DMS53 treated with DMSO at 0.1 percent for 48 hours (cell line): Measurements from ENCODE around the gene KLHL4.
"Not testable (repeated sequence)": the region's sequence is repeated elsewhere in the genome, so short reads cannot be mapped to it uniquely, and the experiment has no call there.

ENCODE experiments used
- DNase-seq: peaks from one replicate; lab custom pipeline; 2025; ENCODE audit not compliant: unreplicated experiment; lab: John Stamatoyannopoulos, UW

The KLHL4 gene, protein sequence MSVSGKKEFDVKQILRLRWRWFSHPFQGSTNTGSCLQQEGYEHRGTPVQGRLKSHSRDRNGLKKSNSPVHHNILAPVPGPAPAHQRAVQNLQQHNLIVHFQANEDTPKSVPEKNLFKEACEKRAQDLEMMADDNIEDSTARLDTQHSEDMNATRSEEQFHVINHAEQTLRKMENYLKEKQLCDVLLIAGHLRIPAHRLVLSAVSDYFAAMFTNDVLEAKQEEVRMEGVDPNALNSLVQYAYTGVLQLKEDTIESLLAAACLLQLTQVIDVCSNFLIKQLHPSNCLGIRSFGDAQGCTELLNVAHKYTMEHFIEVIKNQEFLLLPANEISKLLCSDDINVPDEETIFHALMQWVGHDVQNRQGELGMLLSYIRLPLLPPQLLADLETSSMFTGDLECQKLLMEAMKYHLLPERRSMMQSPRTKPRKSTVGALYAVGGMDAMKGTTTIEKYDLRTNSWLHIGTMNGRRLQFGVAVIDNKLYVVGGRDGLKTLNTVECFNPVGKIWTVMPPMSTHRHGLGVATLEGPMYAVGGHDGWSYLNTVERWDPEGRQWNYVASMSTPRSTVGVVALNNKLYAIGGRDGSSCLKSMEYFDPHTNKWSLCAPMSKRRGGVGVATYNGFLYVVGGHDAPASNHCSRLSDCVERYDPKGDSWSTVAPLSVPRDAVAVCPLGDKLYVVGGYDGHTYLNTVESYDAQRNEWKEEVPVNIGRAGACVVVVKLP

DNA sequence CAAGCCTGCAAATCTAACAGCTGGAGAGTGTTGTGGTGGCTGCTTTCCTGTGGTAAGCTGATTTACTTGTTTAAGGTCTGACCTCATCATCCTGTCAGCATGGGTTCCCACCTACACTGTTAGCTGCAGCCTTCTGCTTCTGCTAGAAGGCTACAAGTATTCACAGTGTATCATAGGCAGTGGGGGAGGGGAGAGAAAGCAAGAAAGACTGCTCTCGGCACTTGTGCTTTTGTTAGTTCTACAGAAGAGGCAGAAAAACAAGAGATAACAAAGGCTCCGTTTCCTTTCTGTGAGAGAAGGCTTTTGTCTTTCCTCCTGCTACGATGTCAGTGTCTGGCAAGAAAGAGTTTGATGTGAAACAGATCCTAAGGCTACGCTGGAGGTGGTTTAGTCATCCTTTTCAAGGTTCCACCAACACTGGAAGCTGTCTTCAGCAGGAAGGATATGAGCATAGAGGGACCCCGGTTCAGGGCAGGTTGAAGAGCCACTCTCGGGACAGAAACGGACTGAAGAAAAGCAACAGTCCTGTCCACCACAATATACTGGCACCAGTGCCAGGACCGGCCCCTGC lies at the start of gene KLHL4:
Gene KLHL4, plus strand, starts transcription at position 232 of the 571 bp plus-strand sequence. Its CDS starts 92 bp downstream, at position 324.
- DNase-seq = peak; percentile 45

DNA sequence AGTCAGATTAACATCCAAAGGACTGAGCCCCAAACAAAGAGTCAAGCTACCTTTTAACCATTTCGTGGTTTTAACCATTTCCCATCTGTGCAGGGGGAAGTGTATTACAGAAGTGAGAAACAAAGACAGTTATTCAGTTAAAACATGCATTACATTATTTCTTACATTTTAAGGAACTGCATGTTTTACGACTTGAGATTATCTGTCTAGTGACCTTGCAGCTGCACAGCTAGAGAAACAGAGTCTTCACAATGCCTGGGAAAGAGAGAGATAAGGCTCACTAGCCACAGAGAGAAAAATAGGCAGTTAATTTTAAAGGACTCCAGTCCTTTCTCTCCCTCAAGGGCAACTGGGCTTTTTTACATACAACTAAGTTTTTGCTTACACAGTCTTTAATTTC lies 48.7 kb upstream of the KLHL4 start:
- DNase-seq = no peak

DNA sequence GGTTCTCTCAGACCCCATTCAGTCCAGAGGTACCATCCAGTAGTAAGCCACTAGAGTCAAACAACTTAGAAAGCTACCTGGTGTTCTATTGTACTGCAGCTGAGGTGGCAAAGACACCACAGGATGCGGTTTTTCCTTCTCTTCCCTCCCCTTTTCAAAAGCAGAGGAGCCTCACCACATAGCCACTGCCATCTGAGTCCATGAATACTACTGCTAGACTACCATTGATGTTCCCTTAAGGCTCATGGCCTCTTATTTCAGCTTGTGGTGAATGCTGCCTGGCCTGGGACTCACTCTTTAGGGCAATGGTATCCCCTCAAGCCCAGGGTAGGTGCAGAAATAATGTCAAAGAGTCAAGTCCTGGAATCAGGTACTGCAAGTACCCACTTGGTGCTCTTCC lies 41.8 kb upstream of the KLHL4 start:
- no peak for DNase-seq

DNA sequence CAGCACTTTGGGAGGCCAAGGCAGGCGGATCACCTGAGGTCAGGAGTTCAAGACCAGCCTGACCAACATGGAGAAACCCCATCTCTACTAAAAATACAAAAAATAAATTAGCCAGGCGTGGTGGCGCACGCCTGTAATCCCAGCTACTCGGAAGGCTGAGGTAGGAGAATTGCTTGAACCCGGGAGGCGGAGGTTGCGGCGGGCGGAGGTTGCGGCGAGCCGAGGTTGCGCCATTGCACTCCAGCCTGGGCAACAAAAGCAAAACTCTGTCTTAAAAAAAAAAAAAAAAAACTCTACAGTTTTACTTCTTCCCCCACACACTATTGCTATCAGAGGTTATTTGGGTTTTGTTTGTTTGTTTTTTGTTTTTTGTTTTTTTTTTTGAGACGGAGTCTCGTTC lies 38.9 kb upstream of the KLHL4 start:
- DNase-seq = not testable (repeated sequence)

DNA sequence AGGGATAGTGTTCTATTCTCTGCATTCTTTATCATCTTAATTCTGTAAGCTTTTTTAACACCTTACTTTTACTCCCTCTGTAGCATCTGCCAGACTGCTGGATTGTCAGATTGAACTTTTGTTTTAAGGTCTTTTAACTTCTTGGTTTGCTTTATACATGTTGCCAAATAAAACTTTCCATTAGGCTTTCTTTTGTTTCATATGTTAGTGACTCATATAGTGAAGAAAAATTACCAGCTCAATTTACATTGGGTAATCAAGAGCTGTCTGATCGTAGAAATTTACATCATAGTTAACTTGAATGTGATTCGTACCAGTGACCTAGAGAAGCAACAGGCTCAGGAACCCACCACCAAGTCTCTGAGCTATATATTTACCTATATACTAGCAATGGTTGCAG lies 28.5 kb upstream of the KLHL4 start:
- no peak for DNase-seq

DNA sequence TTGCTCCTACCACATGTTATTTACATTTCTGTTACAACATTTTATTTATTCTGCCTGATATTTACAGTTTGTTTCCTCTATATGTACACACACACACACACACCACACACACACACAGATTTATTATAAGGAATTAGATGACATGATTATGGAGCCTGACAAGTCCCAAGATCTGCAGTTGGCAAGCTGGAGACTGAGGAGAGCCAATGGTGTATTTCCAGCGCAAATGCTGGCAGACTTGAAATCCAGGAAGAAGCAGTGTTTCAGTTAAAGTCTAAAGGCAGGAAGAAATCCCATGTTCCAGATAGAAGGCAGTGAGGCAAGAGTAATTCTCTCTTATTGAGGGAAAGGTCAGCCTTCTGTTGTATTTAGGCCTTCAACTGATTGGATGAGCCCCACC lies 1.8 kb upstream of the KLHL4 start:
- DNase-seq = no peak

DNA sequence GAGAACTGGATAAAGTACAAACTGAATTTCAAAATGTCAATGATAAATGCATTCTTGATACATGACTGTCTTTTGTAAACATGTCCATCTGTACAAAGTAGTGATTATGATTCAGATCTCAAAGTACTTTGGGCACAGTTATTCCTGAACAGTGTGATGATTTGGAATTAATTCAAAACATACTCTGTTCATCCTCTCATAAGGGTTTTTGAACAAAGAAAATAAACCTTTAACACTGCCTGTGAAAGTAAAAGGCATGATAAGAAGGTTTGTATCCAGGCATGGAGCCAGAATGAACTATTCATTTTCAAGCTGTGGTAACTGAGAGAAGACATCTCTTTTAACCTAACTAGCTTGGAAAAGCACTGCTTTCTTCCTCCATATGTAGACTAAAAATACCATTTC lies 883 bp upstream of the KLHL4 start:
- DNase-seq = no peak

DNA sequence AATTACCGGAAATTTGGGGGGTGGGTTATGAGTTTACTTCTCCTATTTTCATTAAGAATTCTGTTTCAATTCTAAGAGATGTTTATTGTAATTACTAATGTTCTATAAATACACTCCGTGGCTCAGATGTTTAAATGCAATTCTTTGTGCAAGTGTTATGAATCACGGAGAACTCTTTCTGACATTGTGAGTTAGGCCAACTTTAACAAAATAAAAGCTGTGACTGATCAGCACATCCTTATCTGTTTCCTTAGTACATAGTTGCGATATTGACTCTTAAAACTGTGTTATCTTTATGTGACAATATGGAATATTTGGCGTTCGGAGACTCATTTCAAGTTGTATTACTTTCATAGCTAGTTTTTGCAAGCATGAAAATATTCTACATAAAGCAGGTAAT lies 902 bp downstream of the KLHL4 start:
- DNase-seq = no peak

DNA sequence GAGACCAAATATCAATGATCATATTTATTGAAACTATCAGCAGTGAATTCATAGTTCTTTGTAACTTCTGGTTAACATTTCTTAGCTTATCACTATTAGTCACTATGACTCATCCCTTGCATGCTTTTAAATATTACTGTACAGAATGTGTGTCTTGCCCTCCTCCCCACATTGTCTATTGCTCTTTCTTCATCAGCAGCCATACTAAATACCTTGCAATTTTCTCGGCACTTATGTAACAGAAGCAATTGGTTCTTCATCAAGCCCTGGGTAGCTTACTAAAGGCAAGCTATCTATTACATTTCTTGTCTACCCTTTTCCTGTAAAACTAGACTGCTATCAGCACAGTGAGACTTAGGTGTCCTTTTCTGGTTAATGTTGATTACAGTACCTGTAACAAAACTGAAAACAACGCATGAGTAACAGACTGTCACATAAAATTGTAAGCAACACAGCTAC lies 8.2 kb downstream of the KLHL4 start:
- DNase-seq = no peak

DNA sequence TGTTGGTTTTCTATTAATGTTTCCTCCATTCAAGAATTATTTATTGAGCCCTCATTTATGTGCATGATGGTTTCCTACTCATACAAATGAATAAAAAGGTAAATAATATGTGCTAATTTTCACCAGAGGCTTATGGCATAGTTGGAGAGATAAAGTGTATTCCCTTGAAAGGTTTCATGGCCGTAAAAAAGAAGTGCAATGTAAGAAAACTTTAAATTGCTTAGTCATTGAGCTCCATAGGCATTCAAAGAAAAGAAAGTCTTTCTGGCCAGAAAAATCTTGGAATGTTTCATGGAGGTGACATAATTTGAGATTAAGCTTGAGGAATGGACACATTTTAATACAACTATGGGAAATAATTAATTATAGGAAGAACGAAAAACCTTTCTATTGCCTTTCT lies 8.7 kb downstream of the KLHL4 start:
- DNase-seq = no peak

DNA sequence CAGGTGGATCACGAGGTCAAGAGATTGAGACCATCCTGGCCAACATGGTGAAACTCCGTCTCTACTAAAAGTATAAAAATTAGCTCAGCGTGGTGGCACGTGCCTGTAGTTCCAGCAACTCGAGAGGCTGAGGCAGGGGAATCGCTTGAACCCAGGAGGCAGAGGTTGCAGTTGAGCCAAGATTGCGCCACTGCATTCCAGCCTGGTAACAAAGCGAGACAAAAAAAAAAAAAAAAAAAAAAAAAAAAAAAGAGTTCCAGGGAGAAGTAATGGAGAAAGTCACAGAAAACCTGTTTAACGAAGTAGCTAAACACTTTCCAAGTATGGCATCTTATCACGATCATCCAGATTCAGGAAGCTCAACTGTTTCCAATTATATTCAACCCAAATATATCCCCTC lies 10.9 kb downstream of the KLHL4 start:
- no peak for DNase-seq

DNA sequence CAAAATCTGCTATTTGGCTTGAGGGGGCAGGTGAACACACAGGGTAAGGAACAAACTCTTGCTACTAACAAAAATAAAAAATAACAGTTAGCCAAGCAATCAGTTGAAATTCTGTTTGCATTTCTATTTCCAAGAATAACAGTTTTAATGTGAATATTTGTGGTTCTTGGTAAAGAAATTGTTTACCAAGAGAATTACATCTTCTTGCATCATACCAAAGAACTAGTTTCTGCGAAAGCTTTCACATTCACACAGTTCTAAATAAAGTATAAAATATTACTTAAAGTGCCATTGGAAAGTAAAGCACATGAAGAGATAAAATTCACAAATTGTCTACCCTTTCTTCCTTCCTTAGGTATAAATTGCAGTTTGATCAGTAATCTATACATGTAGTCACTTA lies 54.4 kb downstream of the KLHL4 start:
- DNase-seq = no peak

DNA sequence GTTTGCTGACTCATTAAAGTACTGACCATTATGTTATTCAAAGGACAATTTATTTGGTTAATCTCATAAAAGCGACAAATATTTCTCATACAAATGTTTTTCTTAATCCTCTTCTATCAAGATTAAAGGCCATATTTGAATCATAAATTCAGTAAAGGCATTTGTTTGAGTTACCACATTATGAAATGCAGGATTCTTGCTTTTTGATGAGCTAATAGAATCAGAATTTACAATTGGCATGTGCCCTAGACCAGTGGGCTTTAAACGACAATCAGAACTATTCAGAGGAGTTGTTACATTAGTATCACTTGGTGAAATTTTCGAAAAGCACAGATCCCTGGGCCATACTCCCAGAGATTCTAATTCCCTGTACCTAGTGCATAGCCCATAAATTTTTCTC lies 55.3 kb downstream of the KLHL4 start:
- DNase-seq = no peak

DNA sequence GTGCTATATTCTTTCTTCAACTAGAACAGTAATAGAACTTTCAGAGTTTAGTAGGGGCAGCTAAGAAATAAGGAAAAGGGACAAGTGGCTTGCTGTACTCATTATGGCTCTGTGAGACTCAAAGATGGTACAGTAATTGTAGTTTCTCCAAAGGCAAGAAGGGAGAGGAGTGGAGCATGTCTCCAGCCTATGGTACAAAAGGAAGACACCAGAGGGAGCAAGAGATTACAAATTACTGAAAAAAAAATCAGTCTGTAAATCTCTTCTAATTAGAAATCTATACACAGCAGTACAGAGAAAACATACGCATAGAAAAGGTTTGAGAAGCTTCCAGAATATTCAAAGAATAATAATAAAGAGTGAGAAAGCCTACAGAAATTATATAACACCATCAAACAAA lies 61.4 kb downstream of the KLHL4 start:
- no peak for DNase-seq

DNA sequence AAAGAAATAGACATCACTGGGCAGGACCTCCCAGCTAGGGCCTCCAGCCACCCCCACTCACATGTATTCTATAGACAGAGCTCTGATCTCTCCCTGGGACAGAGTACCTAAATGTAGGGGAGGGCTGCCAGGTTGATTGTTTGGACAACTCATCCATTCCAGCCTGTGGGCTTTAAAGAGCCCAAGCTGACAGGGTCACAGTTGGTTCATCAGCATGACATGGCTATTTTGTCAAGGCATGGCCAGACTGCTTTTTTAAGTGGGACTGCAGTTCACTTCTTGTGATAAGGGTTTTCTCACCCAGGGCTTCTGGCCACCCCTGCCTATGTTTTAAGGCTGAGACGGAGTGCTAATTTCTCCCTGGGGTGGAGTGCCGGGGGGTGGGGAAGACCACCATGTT lies 63.3 kb downstream of the KLHL4 start:
- DNase-seq = no peak

DNA sequence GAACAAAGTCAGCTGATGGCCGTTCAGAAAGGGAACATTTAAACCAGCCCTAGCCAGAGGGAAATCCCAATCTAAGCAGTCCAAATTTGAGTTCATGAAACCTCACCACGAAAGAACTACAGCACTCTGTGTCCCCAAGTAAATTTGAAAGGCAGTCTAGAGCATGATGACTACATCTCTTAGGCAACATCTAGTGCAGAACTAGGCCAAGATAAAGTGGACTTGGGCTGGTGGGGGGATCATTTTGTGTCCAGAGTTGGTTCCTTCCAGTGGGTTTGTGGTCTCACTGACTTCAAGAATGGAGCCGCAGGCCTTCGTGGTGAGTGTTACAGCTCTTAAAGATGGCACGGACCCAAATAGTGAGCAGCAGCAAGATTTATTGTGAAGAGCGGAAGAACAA lies 64.9 kb downstream of the KLHL4 start:
- no peak for DNase-seq

DNA sequence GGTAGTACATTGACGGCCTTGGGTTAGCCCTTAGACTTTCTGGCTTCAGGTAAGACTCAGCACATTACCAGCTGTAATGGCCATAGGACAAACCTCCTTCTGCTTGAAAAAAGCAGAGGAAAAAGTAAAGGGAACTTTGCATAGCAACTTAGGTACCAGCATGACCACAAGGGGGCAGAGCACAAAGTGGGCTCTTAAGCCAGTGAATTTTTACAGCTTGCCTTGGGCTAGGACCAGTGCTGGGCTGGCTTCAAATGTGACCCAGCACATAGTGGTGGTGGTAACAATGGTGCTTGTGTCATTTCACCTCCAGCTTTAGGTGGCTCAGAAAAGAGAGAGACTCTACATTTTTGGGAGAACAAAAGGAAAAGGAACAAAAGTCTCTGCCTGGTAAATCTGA lies 66.1 kb downstream of the KLHL4 start:
- peak; percentile 8 for DNase-seq

DNA sequence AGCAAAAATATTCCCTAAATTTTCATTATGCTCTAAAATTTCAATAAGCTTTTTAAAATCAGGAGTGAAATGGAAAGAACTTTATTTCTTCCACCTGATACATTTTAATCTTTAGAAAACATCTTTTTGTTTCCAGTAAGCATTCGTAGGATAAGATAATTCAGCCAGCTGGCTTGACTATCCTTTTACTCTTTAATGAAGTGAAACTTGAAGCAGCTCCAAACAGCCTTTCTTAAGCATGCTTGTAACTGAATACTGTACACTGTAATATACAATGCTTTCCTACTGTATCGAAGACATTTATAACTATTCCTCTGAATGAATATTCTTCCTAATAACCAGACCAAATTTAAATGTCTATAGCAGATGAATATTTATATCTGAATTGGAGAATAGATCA lies 98.8 kb downstream of the KLHL4 start:
- no peak for DNase-seq

DNA sequence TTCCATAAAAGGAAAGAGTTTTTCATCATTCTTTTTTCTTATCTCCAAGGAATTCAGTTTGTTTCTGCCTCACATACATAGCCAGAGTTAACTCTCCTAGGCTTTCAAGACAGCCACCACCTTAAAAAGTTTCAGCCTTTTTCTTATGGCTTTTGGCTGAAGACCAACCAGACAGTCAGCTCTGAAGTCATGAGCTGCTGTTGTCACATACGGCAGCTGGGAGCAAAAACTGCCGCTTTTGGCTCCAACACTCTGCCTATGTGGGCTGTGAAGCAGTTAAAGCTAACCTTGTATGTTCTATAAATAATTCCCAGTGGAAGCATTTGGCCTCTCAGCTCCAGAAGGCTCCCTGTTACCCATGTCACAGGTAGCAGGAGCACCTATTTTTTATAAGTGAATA lies 104.1 kb downstream of the KLHL4 start:
- DNase-seq = no peak

DNA sequence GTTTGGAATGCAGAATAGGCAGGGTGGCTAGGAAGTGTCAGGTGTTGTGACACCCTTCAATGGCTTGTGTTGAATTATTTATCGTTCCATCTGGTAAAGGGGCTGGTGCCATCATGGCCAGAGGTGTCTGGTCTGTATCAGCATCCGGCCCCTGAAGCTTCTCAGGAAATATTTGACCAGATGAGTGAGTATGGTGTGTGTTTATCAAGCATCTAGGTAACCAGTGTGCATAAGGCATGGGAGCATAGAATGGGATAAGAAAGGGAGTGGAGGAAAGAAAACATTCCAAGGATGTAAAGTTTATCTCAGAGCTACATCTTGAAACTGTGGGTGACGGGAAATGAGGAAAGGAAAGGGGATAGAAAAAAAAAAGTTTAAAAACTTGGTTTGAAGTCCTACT lies 109.4 kb downstream of the KLHL4 start:
- no peak for DNase-seq

DNA sequence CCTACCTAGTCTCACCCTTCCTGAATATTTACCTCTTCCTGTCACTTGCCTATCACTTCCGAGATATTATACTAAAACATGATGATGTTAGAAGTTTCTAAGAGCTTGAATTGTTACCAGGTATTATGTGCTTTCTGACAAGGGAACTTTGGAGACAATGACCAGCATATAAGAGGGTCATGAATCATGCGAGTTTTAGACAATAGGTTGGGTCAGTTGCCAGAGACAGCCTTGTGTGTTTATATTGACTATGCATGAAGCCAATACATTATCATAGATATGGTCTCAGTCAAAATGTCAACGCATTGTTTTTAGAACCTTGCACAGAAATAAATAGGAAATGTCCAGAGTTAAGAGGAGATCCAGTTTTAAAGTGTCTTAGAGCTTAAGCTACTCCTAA lies 116.8 kb downstream of the KLHL4 start:
- DNase-seq = no peak

DNA sequence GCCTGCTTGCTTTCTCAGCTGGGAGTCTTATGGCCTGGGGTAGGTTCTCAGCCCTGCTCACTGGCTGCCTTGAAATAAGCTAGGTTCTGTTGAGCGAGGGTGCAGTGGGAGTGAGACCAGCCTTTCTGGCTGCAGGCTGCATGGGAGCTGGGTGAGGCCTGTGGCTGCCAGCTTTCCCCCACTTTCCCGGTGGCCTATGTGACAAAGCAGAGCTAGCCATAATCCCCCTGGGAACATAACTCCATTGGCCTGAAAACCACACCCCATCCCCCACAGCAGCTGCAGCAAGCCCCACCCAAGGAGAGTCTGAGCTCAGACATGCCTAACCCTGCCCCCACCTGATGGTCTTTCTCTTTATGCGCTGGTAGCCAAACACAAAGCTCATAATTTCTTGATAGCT lies 118.9 kb downstream of the KLHL4 start:
- DNase-seq = no peak
